Esophagus muscularis mucosa (tissue), 4 donors: ENCODE data around the gene PLB1. TPM values are rescaled to one million over a fixed set of nuclear protein-coding genes. Genes with fewer than 3 reads are reported as not detected.

Source experiments
- DNase-seq: peaks from one replicate; pipeline ENCODE4 v3.0.0-alpha.2; 2017; ENCODE audit errors: extremely low spot score
- H3K27ac ChIP-seq, 4 donors: fragments of 200-600 bp; sonication (generic); replicated peaks in 1 of 4; 1 replicate in 3 of 4; 2 replicates in 1 of 4; pipeline ENCODE4 v1.5.1; 2016 to 2019; ENCODE audit warnings: mild to moderate bottlenecking in 1 of 4
- H3K27me3 ChIP-seq, 4 donors: fragments of 200-600 bp; sonication (generic); one replicate each; pipeline versions ENCODE4 v1.5.1 to v1.6.0; 2016 to 2019
- H3K36me3 ChIP-seq, 4 donors: fragments of 200-600 bp; sonication (generic); one replicate each; pipeline ENCODE4 v1.5.1; 2016 to 2019
- H3K4me1 ChIP-seq, 4 donors: fragments of 200-600 bp; sonication (generic); one replicate each; pipeline ENCODE4 v1.5.1; 2016 to 2019
- H3K4me3 ChIP-seq, 4 donors: fragments of 200-600 bp; sonication (generic); 1 replicate in 2 of 4; 2 replicates in 2 of 4; pipeline ENCODE4 v1.5.1; 2016 to 2019; ENCODE audit warnings: mild to moderate bottlenecking in 4 of 4, moderate library complexity in 1 of 4
- H3K9me3 ChIP-seq, 4 donors: fragments of 200-600 bp; sonication (generic); 1 replicate in 3 of 4; 2 replicates in 1 of 4; pipeline ENCODE4 v1.5.1; 2016 to 2019
- EP300 ChIP-seq: sonication (generic); formaldehyde crosslinking; IDR thresholded peaks from one replicate; pipeline ENCODE4 v1.6.1; 2017; ENCODE audit warnings: antibody characterized with exemption
- POLR2A ChIP-seq: fragments of 450-650 bp; IDR thresholded peaks from one replicate; pipeline ENCODE4 v1.6.1; 2017; ENCODE audit warnings: antibody characterized with exemption, moderate library complexity, mild to moderate bottlenecking, low read depth
- POLR2AphosphoS5 ChIP-seq, 2 donors: sonication (generic); formaldehyde crosslinking; IDR thresholded peaks; one replicate each; pipeline ENCODE4 v1.6.1; 2017; ENCODE audit warnings: antibody characterized with exemption in 2 of 2
- WGBS: methylation state at CpG from one replicate; pipeline ENCODE4 v1.1.5; 2018; 5-methylcytosine and 5-hydroxymethylcytosine counted together
- intact Hi-C: fragments of 100-400 bp; cut with DNase I; formaldehyde crosslinking; loops from one replicate; pipeline ENCODE4 v1.15.1; 2023
- total RNA-seq, 4 donors: library from RNA; depleted of rRNA; stranded (reverse); fragments of >200 nt; gene quantifications; one replicate each; pipeline versions ENCODE4 v1.1.0 to v1.2.1, GENCODE V29; 2016
- TF ChIP-seq, protein P1 (sequence below), 3 experiments: fragments of 200-600 bp in 2 of 3; fragments of 450-650 bp in 1 of 3; sonication (generic) in 2 of 3; IDR thresholded peaks; one replicate each; pipeline ENCODE4 v1.5.1; 2017 to 2019; ENCODE audit warnings: antibody characterized with exemption in 3 of 3, mild to moderate bottlenecking in 2 of 3, moderate library complexity in 1 of 3

Gene PLB1
- total RNA-seq, 4 donors from 2014 or later: 2.5 to 11.1 (median 7.7) TPM

DNA sequence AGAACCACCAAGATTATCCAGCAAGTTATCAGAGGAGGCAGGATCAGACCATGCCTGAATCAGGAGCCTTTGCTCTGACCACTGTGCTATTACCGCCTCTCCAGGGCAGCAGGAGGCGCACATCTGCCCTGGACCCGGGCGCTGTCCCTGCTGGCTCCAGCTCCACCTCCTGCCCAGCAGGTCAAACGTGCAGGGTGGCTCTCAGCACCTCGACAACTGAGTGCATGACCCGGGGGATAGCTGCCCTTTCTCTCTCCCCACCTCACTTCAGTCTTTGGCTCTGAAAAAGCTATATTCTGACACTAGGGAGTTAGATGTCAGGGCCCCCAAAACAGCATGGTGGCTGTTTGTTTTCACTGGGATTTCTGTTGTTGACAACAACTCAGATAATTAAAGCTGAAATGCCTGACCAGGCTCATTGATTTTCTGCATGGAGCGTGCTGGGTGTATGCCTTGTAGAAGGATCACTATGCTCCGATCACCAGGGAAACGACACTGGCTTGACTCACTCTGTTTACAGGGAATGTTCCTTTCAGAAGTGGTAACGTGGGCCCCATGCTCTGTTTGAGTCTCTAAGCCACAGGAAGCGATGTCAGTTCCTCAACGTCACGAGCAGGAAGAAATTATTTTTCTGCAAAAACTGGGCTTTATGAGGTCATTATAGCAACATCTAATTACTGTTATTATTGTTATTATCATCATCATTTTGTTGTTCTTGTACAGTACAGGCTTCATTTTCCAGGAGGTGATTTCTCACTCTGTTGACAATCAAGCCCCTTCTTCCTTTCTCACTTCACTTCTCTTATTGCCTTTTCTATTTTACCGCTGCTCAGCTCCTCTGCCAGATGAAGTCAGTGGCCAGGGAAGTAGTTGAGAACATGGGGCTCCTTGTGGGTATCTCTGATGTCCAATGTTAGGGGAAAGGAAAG, 125.6 kb downstream of the PLB1 start:
- Histone ChIP-seq H3K4me3 (peak overlapping the region in 1 of 4 donors; percentile 30), H3K27me3 (no peaks in the 10 kb centered on the region), H3K36me3 (no peaks in the 10 kb centered on the region), H3K27ac (peak overlapping the region; percentile 92 to 98 (median 96)), H3K4me1 (peaks cover 55 to 92% (median 87%) of the 10 kb centered on the region in 4 donors), H3K9me3 (no peaks in the 10 kb centered on the region)
- WGBS: 25% methylated on average over 15 of the region's 15 CpGs
- intact Hi-C loops: loop anchor here (5.0 kb wide), 1 partner anchor 41 kb away; no protein-coding TSS in a partner anchor
- DNase-seq: peak; percentile 97
- TF ChIP-seq POLR2AphosphoS5 (IDR thresholded peaks at IDR 0.05): peak; percentile 93 to 96
- TF ChIP-seq, protein P1, sequence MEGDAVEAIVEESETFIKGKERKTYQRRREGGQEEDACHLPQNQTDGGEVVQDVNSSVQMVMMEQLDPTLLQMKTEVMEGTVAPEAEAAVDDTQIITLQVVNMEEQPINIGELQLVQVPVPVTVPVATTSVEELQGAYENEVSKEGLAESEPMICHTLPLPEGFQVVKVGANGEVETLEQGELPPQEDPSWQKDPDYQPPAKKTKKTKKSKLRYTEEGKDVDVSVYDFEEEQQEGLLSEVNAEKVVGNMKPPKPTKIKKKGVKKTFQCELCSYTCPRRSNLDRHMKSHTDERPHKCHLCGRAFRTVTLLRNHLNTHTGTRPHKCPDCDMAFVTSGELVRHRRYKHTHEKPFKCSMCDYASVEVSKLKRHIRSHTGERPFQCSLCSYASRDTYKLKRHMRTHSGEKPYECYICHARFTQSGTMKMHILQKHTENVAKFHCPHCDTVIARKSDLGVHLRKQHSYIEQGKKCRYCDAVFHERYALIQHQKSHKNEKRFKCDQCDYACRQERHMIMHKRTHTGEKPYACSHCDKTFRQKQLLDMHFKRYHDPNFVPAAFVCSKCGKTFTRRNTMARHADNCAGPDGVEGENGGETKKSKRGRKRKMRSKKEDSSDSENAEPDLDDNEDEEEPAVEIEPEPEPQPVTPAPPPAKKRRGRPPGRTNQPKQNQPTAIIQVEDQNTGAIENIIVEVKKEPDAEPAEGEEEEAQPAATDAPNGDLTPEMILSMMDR (IDR thresholded peaks at IDR 0.05): peak in 1 of 3 experiments; percentile 31
- no peak for TF ChIP-seq POLR2A
- TF ChIP-seq EP300: peak; percentile 94

DNA sequence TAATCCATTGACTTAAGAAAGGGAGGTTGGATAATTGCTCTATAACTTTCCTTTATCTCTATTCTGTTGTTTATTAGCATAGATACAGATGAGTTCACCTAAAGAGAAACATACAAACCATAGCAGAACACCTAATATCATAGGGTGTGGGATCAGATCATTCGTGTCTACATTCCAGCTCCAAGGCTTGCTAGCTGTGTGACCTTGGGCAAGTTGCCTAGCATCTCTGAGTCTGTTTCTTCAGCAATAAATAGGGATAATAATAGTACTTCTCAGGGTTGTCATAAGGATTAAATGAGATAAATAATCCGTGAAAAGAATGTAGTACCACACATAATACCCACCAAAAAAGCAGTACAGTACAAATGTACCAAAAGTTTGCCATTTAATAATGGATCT, 126.2 kb downstream of the PLB1 start:
- Histone ChIP-seq H3K4me1 (peaks cover 61 to 97% (median 92%) of the 10 kb centered on the region in 4 donors), H3K36me3 (no peaks in the 10 kb centered on the region), H3K27me3 (no peaks in the 10 kb centered on the region), H3K27ac (peak overlapping the region; percentile 92 to 98 (median 96)), H3K9me3 (no peaks in the 10 kb centered on the region), H3K4me3 (no peak overlapping the region)
- no peak for DNase-seq
- intact Hi-C loops: loop anchor here (5.0 kb wide), 1 partner anchor 40 kb away; no protein-coding TSS in a partner anchor
- 40% methylated on average over 2 of the region's 2 CpGs for WGBS
- no peak for TF ChIP-seq POLR2A
- no peak for TF ChIP-seq POLR2AphosphoS5 (IDR thresholded peaks at IDR 0.05)
- TF ChIP-seq, protein P1 (IDR thresholded peaks at IDR 0.05): no peak
- no peak for TF ChIP-seq EP300

DNA sequence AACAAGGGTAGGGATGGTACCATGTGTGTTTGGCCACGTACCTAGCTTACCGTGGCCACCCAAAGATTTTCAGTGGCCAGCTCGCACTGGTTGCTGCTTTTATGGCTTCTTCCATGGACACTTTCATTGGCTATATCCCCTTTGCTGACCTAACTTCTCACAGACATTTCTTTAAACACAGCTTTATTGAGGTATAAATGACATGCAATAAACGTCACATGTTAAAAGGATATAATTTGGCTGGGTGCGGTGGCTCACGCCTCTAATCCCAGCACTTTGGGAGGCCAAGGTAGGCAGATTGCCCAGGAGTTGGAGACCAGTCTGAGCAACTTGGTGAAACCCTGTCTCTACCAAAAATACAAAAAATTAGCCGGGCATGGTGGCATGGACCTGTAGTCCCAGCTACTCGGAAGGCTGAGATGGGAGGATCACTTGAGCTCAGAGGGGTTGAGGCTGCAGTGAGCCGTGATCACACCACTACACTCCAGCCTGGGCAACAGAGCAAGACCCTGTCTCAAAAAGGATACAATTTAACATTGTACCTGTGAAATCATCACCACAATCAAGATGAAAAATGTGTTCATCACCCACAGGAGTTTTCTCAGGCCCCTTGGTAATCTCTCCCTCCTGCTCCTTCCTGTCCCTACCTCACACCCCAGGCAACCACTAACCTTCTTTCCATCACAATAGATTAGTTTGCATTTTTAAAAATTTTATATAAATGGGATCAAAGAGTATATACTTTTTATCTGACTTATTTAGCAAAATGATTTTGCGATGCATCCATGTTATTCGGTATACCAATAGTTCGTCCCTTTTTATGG, 127.9 kb downstream of the PLB1 start:
- no peak for TF ChIP-seq EP300
- WGBS: 86% methylated on average over 11 of the region's 12 CpGs
- Histone ChIP-seq H3K9me3 (no peaks in the 10 kb centered on the region), H3K36me3 (no peaks in the 10 kb centered on the region), H3K27ac (peak overlapping the region; percentile 92 to 98 (median 96)), H3K4me1 (peaks cover 78 to 100% (median 96%) of the 10 kb centered on the region in 4 donors), H3K27me3 (no peaks in the 10 kb centered on the region), H3K4me3 (no peak overlapping the region)
- DNase-seq: no peak
- intact Hi-C loops: loop anchor here (5.0 kb wide), 1 partner anchor 39 kb away; no protein-coding TSS in a partner anchor

DNA sequence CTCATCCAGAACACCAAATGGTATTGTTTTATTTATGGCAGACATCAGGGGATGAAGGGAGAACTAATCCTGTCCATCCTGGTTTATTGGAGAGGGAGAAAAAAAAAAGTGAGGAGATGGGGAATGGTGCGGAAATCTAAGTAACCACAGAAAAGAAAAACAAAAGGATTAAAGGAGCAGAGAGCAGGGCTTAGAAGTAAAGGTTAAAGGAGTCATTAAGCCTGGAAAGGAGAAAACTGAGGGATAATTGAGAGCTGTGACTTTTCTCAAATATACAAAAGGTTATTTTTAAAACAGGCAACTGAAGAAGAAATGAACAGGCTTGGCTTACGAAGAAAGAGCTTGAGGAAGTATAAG, 128.6 kb downstream of the PLB1 start:
- intact Hi-C loops: loop anchor here (5.0 kb wide), 1 partner anchor 38 kb away; no protein-coding TSS in a partner anchor
- Histone ChIP-seq H3K27me3 (no peaks in the 10 kb centered on the region), H3K4me3 (peak overlapping the region; percentile 12 to 54 (median 31)), H3K27ac (peak overlapping the region; percentile 92 to 98 (median 96)), H3K9me3 (no peaks in the 10 kb centered on the region), H3K4me1 (peaks cover 82 to 100% (median 98%) of the 10 kb centered on the region in 4 donors), H3K36me3 (no peaks in the 10 kb centered on the region)
- 37% methylated on average over 2 of the region's 2 CpGs for WGBS
- TF ChIP-seq EP300 (no peak), POLR2A (no peak), POLR2AphosphoS5 (IDR thresholded peaks at IDR 0.05) (no peak)
- TF ChIP-seq, protein P1 (IDR thresholded peaks at IDR 0.05): no peak
- no peak for DNase-seq
